ENCODE results near the gene HSFX1. TPM values are rescaled to one million over a fixed set of nuclear protein-coding genes. Genes with fewer than 3 reads are reported as not detected.
"Not testable (repeated sequence)": the region's sequence is repeated elsewhere in the genome, so short reads cannot be mapped to it uniquely, and the experiment has no call there.

The HSFX1 gene
- total RNA-seq, 1 donor from 2014 or later: 2.4 TPM

DNA sequence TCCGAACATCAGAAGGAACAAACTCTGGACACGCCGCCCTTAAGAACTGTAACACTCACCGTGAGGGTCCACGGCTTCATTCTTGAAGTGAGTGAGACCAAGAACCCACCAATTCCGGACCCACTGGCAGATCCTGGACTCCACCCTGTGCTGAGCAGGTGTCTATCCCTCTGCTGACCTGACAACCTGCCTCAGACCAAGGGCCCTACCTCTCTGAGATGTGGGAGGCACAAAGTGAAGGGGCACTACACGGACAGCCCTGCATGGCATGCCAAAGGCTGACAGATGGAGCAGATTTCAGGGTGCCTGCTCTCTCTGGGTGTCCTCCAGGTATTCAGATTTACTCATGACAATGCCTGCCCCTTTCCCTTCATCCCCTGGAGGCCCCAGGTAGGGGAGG lies 14.0 kb upstream of the HSFX1 start:
- Mint-ChIP-seq H3K27ac (no peak overlapping the region), H3K36me3 (no peaks in the 10 kb centered on the region)

DNA sequence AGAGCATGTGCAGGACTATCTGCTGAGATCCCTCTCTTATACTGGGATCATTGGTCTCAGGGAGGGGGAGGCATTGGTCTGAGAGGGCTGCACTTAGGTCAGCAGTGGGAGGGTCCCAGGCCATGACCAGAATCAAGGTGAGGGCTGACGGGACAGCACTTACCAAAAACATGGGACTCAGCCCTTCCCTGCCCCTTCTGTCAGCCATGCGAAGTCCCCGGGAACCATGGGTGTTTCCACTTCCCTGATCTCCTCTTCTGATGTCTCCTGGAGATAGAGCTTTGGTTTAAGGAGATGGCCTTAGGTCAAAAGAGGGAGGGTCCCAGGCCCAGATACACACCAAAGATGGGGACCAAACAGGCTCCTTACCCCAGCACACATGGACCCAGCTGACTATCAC lies 12.9 kb upstream of the HSFX1 start:
- H3K4me3 Mint-ChIP-seq: no peak overlapping the region
- no peak for DNase-seq (ENCODE audit: extremely low spot score, unreplicated experiment)
- H3K4me1 Mint-ChIP-seq (ENCODE audit: unreplicated experiment): no peaks in the 10 kb centered on the region
- no peak overlapping the region for H3K27ac Mint-ChIP-seq
- TF ChIP-seq, protein P1, sequence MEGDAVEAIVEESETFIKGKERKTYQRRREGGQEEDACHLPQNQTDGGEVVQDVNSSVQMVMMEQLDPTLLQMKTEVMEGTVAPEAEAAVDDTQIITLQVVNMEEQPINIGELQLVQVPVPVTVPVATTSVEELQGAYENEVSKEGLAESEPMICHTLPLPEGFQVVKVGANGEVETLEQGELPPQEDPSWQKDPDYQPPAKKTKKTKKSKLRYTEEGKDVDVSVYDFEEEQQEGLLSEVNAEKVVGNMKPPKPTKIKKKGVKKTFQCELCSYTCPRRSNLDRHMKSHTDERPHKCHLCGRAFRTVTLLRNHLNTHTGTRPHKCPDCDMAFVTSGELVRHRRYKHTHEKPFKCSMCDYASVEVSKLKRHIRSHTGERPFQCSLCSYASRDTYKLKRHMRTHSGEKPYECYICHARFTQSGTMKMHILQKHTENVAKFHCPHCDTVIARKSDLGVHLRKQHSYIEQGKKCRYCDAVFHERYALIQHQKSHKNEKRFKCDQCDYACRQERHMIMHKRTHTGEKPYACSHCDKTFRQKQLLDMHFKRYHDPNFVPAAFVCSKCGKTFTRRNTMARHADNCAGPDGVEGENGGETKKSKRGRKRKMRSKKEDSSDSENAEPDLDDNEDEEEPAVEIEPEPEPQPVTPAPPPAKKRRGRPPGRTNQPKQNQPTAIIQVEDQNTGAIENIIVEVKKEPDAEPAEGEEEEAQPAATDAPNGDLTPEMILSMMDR (conservative IDR thresholded peaks at IDR 0.05): no peak
- H3K9me3 Mint-ChIP-seq: peaks cover 4% of the 10 kb centered on the region
- no peaks in the 10 kb centered on the region for H3K27me3 Mint-ChIP-seq
- no peaks in the 10 kb centered on the region for H3K36me3 Mint-ChIP-seq

More for the DNA sequence above, 14.0 kb upstream of the HSFX1 start:
- DNase-seq (ENCODE audit: extremely low spot score, unreplicated experiment): no peak
- H3K4me1 Mint-ChIP-seq (ENCODE audit: unreplicated experiment): no peaks in the 10 kb centered on the region
- H3K4me3 Mint-ChIP-seq: no peak overlapping the region
- TF ChIP-seq, protein P1 (conservative IDR thresholded peaks at IDR 0.05): no peak
- no peaks in the 10 kb centered on the region for H3K27me3 Mint-ChIP-seq
- H3K9me3 Mint-ChIP-seq: peaks cover 4% of the 10 kb centered on the region

DNA sequence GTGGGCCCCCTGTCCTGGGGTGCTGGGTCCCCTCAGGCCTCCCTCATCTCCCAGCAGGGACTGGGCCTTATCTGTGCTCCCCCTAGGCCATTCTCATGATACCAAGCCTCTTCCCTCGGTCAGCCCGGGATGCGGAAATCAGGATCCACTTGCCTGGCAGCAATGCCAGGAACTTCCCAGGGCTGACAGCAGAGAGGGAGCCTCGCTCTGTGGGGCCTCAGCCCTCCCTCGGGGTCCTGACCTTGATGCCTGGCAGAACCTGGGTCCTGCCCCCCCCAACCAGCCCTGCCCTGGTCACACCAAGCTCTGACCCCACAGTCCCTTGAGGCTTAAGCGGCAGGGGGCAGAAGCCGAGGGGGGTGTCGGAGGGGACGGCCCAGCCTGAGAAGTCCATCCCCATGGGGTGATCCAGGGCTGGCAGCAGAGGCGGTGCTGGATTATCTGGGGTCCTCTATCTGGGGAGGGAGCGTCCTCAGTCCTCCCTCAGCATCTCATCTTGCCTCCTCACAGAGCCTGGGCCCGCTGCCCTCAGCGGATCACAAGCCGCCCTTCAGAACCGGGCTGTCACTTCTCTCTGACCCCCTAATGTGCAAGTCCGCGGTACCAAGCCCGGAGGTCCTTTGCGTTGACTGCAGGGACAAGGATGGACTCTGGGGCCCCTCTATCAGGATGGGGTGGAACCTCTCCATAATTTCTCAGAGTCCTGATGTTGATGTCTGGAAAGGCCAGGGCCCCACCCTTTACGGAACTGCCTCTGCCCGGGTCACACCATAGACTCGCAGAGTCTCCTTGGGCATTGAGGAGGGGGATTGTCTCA lies 11.8 kb upstream of the HSFX1 start:
- not testable (repeated sequence) for H3K4me3 Mint-ChIP-seq; H3K27ac Mint-ChIP-seq; H3K4me1 Mint-ChIP-seq (ENCODE audit: unreplicated experiment); H3K27me3 Mint-ChIP-seq; DNase-seq (ENCODE audit: extremely low spot score, unreplicated experiment); H3K9me3 Mint-ChIP-seq; H3K36me3 Mint-ChIP-seq

DNA sequence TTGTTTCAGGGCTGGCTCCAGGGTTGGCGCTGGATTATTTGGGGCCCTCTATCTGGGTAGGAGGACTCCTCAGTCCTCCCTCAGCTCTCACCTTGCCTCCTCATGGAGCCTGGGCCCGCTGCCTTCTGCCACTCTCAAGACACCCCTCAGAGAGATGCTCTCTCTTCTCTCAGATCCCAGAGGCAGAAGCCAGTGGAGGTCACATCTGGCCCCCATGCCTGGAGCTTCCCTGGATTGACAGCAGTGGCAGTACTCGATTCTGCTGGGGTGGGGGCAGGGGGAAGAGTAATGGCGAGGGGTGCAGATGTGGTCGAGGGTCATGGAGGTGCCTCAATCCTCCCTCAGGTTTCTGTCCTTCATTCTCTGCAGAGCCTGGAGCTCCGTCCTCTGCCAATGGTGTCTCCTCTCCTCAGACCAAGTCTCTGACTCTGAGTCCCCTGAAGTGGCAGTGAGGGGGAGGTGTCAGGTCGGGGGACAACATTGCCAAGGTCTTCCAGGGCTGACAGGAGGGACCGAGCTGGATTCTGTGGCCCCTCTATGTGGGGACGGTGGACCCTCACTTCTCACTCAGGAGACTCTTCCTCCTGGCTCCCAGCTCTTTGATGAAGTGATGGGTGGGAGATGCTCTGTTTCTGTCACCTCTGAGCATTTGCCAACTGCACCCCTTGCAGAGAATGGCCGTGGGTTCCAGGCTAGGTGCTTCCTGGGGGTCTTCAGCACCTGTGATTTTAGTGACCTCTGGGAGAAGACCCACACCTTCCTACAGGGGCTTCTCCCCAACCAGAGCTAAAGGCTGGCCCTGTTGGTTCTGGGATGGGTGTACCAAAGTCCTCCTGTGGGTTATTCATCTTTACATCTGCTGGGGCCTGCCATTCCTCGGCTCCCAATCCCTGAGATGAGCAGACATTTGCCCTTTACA lies 10.9 kb upstream of the HSFX1 start:
- H3K27ac Mint-ChIP-seq: no peak overlapping the region
- H3K36me3 Mint-ChIP-seq: no peaks in the 10 kb centered on the region
- no peak for DNase-seq (ENCODE audit: extremely low spot score, unreplicated experiment)
- no peaks in the 10 kb centered on the region for H3K4me1 Mint-ChIP-seq (ENCODE audit: unreplicated experiment)
- no peak overlapping the region for H3K4me3 Mint-ChIP-seq
- TF ChIP-seq, protein P1 (conservative IDR thresholded peaks at IDR 0.05): no peak
- H3K9me3 Mint-ChIP-seq: peaks cover 4% of the 10 kb centered on the region
- no peaks in the 10 kb centered on the region for H3K27me3 Mint-ChIP-seq

DNA sequence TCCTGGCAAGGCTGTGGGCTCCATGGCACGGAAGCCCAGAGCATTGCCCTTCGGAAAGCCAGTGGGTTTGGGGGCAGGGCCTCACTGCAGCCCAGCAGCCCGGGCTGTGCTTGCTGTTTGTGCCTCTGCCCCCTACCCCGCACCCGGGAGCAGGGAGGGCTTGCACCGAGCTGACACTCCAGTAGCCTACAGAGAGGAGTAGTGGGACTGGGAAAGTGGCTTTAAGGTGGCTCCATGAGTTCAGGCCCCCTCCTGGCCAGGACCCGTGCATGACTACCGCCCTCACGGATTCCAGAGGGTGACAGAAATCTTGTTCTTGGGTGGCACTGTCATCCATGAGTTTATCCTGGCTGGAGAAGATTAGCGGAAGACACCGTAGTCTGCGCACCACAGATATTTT lies 3.5 kb upstream of the HSFX1 start:
- H3K27ac Mint-ChIP-seq; H3K4me3 Mint-ChIP-seq; H3K27me3 Mint-ChIP-seq; H3K36me3 Mint-ChIP-seq; H3K9me3 Mint-ChIP-seq; DNase-seq (ENCODE audit: extremely low spot score, unreplicated experiment); H3K4me1 Mint-ChIP-seq (ENCODE audit: unreplicated experiment): not testable (repeated sequence)

DNA sequence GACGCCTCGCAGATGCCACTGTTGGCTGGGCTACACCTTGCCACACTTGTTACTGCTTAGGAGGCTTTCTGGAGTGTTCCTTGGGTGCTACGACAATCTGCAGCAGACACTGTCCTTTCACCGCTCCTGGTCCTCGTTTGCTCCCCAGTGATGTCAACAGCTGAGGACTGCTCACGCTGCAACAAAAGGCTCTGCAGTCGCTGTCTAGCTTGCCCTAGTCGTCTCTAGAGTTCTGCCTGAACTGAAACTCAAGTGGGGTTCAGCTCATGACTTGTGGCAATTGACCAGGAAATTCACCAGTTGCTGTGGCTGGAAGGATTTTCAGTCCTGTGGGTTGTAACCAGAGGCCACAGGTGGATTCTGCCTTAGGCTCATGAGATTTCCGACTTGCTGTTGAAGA lies 842 bp upstream of the HSFX1 start:
- H3K4me3 Mint-ChIP-seq; DNase-seq (ENCODE audit: extremely low spot score, unreplicated experiment); H3K27ac Mint-ChIP-seq; H3K36me3 Mint-ChIP-seq; H3K4me1 Mint-ChIP-seq (ENCODE audit: unreplicated experiment); H3K27me3 Mint-ChIP-seq; H3K9me3 Mint-ChIP-seq: not testable (repeated sequence)

DNA sequence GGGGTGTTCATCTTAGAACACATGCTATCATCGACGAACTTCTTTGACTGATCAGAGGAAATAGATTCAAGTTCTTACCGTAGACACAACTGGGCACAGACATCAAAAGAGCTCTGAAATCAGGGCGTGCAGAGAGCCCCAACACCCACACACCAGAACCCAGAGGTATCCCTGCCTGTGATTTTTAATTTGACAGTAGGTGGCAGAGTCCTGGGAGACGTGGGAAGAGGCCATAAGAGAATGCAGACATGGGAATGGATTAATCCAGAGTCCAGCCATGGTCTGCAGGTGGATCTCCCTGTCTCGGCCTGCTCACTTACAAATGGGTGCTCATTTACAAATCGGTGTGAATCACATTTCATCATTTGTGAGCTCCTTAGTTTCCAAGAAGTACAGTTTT lies 4.1 kb downstream of the HSFX1 start:
- not testable (repeated sequence) for H3K36me3 Mint-ChIP-seq; DNase-seq (ENCODE audit: extremely low spot score, unreplicated experiment); H3K9me3 Mint-ChIP-seq; H3K27ac Mint-ChIP-seq; H3K4me1 Mint-ChIP-seq (ENCODE audit: unreplicated experiment); H3K27me3 Mint-ChIP-seq; H3K4me3 Mint-ChIP-seq

DNA sequence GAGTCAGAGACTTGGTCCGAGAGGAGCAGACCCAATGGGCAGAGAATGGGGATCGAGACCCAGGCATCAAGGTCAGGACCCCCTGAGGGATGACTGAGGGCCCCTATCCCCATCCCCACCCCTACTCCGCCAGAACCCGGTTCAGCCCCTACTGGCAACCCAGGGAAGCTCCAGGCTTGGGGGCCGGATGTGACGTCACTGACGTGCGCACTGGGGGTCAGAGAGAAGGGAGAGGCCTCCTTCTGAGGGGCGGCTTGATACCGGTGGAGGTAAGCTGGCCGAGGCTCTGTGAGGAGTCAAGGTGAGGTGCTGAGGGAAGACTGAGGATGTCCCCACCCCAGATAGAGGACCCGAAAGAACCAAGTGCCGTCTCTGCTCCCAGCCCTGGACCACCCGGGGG lies 7.9 kb downstream of the HSFX1 start, which contains the start of gene MAGEA9:
Gene MAGEA9 (plus strand): TSS at position 204 of the 400 bp plus-strand sequence. CDS start 4,281 bp downstream, outside the sequence.
- H3K4me3 Mint-ChIP-seq; H3K4me1 Mint-ChIP-seq (ENCODE audit: unreplicated experiment); H3K27me3 Mint-ChIP-seq; H3K36me3 Mint-ChIP-seq; H3K27ac Mint-ChIP-seq; H3K9me3 Mint-ChIP-seq; DNase-seq (ENCODE audit: extremely low spot score, unreplicated experiment): not testable (repeated sequence)

DNA sequence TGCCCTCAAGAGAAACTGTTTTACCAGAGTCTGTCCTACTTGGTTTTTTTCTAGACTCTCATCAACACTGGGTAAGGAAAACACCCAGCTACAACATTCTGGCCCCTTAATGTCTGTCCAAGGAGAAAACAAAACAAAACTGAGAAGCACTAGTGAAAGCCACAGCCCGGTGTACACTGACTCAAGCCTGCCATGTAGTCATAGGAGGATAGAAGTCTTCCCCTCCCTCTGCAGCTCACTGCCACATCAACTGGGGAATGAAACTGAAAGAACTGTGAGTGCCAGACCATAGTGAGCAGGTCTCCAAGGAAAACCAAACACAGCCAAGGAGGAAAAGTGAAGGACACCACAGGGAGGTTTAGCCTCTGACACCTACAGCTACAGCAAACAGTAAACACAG lies 21.7 kb downstream of the HSFX1 start:
- not testable (repeated sequence) for H3K36me3 Mint-ChIP-seq; H3K27ac Mint-ChIP-seq; H3K4me3 Mint-ChIP-seq; DNase-seq (ENCODE audit: extremely low spot score, unreplicated experiment); H3K27me3 Mint-ChIP-seq; H3K4me1 Mint-ChIP-seq (ENCODE audit: unreplicated experiment); H3K9me3 Mint-ChIP-seq

Measured in type B pancreatic cell (in vitro differentiated cells).